Activated CD4-positive, alpha-beta T cell treated with anti-CD3 and anti-CD28 coated beads for 36 hours (primary cell): ENCODE results near the gene TEDDM1. TPM values are rescaled to one million over a fixed set of nuclear protein-coding genes. Genes with fewer than 3 reads are reported as not detected.

Experiments
- ATAC-seq: fragments of 200-7000 bp; cut with Tn5 transposase; one replicate; pipeline ENCODE4 v1.10.0; 2021; ENCODE audit warnings: mild to moderate bottlenecking, moderate library complexity
- CTCF ChIA-PET: fragments of 350-600 bp; sonication (Branson Sonifier 250); formaldehyde crosslinking; loops from one replicate; lab custom pipeline; 2021; ENCODE audit warnings: antibody characterized with exemption; lab: Charles Lee
- POLR2A ChIA-PET: fragments of 350-600 bp; sonication (Branson Sonifier 250); formaldehyde crosslinking; loops from one replicate; lab custom pipeline; 2021; ENCODE audit warnings: antibody characterized with exemption, inconsistent platforms; lab: Charles Lee
- DNase-seq: peaks from one replicate; pipeline ENCODE4 v3.0.0-alpha.2; 2020
- H3K27ac Mint-ChIP-seq: one replicate; pipeline ENCODE4 v1.8.0; 2021; ENCODE audit warnings: mixed read lengths
- H3K27me3 Mint-ChIP-seq: one replicate; pipeline ENCODE4 v1.8.0; 2021; ENCODE audit warnings: mixed read lengths
- H3K36me3 Mint-ChIP-seq: one replicate; pipeline ENCODE4 v1.8.0; 2021; ENCODE audit warnings: low read depth, mixed read lengths
- H3K4me1 Mint-ChIP-seq: one replicate; pipeline ENCODE4 v1.8.0; 2021; ENCODE audit warnings: mixed read lengths
- H3K4me3 Mint-ChIP-seq: one replicate; pipeline ENCODE4 v1.8.0; 2021; ENCODE audit warnings: mild to moderate bottlenecking, moderate library complexity, mixed read lengths
- H3K9me3 Mint-ChIP-seq: one replicate; pipeline ENCODE4 v1.8.0; 2021; ENCODE audit warnings: low read depth, mixed read lengths
- intact Hi-C, 2 experiments: fragments of 100-400 bp; cut with DNase I in 1 of 2; cut with micrococcal nuclease in 1 of 2; formaldehyde crosslinking; loops; one replicate each; pipeline versions ENCODE4 v1.14.2 to v1.15.1; 2022 to 2024; cut with DNase I, micrococcal nuclease
- total RNA-seq, 2 experiments: library from RNA; stranded (reverse); gene quantifications; one replicate each; pipeline ENCODE4 v1.2.3, GENCODE V29; 2021

Gene TEDDM1
- total RNA-seq, 2 experiments from 2014 or later: not detected

DNA sequence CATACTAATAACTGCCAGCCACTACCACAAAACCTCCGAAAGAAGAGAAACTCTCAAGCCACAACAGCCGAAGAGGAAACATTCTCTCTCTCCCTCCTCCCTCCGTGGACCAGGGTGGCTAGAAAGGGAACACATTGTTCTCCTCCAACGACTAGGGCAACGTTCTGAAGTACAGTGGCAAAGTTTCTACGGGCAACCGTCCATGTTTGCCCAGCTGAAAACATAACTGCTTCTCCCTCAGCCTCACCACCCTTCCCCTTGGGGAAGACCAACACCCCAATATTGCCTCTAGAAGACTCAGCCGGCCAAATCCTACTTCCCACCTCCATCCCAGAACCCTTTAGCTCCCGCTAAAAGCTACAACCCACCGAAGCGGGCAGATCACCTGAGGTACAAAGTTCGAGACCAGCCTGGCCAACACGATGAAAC lies 10.8 kb downstream of the TEDDM1 start:
- peaks cover 10% of the 10 kb centered on the region for H3K27me3 Mint-ChIP-seq
- ATAC-seq (no peak), DNase-seq (peak; percentile 16)
- ChIA-PET CTCF (interaction anchor here (0.6 to 1.4 kb wide), 4 partner anchors 173 to 390 kb away, joined by 3 to 6 read pairs (median 4); no protein-coding TSS in a partner anchor), POLR2A (interaction anchor here (0.7 kb wide), 1 partner anchor 16 kb away, joined by 4 read pairs; no protein-coding TSS in a partner anchor)
- peak overlapping the region; percentile 86 for H3K4me3 Mint-ChIP-seq
- intact Hi-C loops: loop anchor here (5.0 kb wide), 3 partner anchors 87 to 1083 kb away; partner anchors contain the start of gene SMG7 (in 1 of the 2)
- H3K36me3 Mint-ChIP-seq: peaks cover 37% of the 10 kb centered on the region
- peaks cover 20% of the 10 kb centered on the region for H3K4me1 Mint-ChIP-seq
- peak overlapping the region; percentile 35 for H3K27ac Mint-ChIP-seq
- no peaks in the 10 kb centered on the region for H3K9me3 Mint-ChIP-seq

DNA sequence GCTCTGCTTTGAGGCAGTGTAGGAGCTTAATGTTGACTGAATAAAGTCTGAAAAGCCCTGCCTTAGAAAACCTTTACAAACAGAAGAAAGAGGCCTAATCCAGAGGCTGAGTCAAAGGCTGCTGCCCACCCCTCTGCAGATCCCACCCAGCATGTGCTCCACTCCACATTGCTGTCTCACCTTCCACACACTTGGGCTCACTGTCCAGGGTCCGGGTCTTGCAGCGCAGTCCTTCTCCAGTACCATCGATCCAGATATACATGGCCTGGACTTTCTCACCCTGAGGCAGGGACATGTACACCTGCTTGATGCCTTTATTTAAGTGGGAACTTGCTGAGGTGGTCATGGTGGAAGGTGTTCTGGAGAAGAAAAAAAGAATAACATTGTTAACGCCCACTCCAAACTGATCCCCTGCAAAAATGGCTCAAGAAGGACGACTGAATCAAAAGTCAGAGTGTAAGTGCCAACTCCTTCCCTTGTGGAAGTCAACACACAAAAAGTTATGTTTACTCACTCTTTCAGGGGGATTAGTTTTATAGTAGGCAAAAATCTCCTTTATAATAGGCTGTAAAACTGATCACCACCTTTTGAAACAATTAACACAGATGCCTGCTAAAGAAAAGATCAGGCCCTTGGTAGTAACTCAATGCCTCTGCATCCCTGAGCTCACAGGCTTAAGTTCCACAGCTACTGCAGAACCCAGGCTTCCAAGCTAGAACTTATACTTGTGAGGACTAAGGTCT lies 11.9 kb downstream of the TEDDM1 start:
- no peak for DNase-seq
- ChIA-PET POLR2A (no interaction called here), CTCF (interaction anchor here (0.7 to 1.6 kb wide), 3 partner anchors 8 to 174 kb away, joined by 3 to 4 read pairs (median 3); no protein-coding TSS in a partner anchor)
- ATAC-seq: no peak
- Mint-ChIP-seq H3K9me3 (no peaks in the 10 kb centered on the region), H3K36me3 (peaks cover 45% of the 10 kb centered on the region), H3K4me1 (peaks cover 20% of the 10 kb centered on the region), H3K27ac (no peak overlapping the region), H3K4me3 (no peak overlapping the region), H3K27me3 (peaks cover 10% of the 10 kb centered on the region)
- intact Hi-C loops: no loop called here

- ChIA-PET POLR2A (interaction anchor here (0.5 kb wide), 1 partner anchor 200 kb away, joined by 3 read pairs; no protein-coding TSS in a partner anchor), CTCF (interaction anchor here (0.6 to 1.6 kb wide), 4 partner anchors 9 to 449 kb away, joined by 3 to 4 read pairs (median 3); no protein-coding TSS in a partner anchor)
- Mint-ChIP-seq H3K9me3 (no peaks in the 10 kb centered on the region), H3K4me1 (peaks cover 16% of the 10 kb centered on the region), H3K27ac (no peak overlapping the region), H3K4me3 (no peak overlapping the region), H3K27me3 (peaks cover 7% of the 10 kb centered on the region), H3K36me3 (peaks cover 51% of the 10 kb centered on the region)
- DNase-seq: no peak
- no peak for ATAC-seq
- intact Hi-C loops: no loop called here
These were observed 12.9 kb downstream of the TEDDM1 start for GRCh38 chr1:182387566-182387965.

DNA sequence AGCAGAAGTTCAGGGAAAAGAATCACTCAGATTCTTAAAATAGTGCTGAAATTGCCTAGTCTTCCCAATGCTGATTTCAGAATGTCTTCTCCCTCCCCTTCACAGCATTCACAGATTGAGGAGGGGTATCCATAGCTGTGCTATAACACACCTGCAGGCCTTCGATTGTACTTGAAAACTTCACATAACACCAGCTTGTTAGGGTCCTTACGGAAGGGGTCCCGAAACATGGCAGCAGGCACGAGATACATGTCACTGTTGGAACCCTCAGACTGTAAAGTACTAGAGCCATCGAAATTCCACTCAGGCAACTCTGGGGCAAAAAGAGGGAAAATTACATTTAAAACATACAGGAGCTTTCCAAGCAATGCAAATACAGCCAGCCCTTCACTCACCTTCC lies 13.5 kb downstream of the TEDDM1 start:
- Mint-ChIP-seq H3K27ac (no peak overlapping the region), H3K27me3 (peaks cover 7% of the 10 kb centered on the region), H3K9me3 (no peaks in the 10 kb centered on the region), H3K36me3 (peaks cover 53% of the 10 kb centered on the region), H3K4me1 (peaks cover 16% of the 10 kb centered on the region), H3K4me3 (no peak overlapping the region)
- intact Hi-C loops: no loop called here
- ATAC-seq (no peak), DNase-seq (no peak)
- CTCF ChIA-PET: interaction anchor here (1.0 to 1.6 kb wide), 3 partner anchors 9 to 306 kb away, joined by 3 read pairs; no protein-coding TSS in a partner anchor
- POLR2A ChIA-PET: interaction anchor here (0.5 kb wide), 1 partner anchor 201 kb away, joined by 3 read pairs; no protein-coding TSS in a partner anchor

DNA sequence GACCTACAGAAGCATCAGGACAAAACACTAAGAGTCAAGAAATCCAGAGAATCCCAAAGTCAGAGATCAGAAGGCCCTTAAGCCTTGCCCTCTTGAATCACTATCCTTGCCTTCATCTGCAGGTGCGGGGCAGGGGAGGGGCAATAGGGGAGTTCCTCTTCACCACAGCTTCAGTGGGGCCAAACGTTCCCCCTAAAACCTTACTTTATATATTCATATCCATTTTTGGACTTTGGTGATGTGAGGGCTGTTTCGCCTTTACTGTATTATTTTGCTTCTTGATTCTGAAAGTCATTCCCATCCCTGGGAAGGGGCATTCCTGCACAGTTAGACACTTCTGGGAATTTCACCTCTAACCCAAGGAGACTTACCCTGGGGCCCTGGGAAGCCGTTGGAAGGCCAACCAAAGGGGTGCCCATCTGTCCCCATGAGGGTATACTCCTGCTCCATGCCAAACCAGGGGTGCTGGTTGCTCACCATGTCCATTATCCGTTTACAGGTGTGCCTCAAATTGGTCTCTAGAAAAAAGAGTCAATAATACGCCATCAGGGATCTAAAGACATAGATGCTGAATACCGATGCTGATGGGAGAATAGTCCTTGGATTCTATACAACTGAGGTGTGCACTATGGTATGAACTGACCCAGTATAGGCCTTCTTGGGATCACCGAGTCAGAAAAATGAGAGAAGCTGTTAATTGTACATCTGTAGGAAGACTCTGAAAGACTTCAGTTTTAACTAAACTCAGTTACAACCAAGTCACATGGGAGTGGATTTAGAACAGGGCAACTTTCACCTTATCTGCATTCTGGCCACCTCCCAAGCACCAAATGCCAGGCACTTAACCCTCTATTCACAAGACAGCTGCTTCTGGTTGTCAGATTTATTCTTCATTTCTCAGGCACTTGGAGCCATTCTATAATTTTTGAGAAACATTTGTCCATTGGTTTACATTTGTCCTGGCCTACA lies 14.3 kb downstream of the TEDDM1 start:
- peaks cover 16% of the 10 kb centered on the region for H3K4me1 Mint-ChIP-seq
- H3K9me3 Mint-ChIP-seq: no peaks in the 10 kb centered on the region
- H3K27ac Mint-ChIP-seq: no peak overlapping the region
- ChIA-PET CTCF (interaction anchor here (1.0 to 1.2 kb wide), 2 partner anchors 243 to 305 kb away, joined by 3 read pairs; no protein-coding TSS in a partner anchor), POLR2A (no interaction called here)
- ATAC-seq (no peak), DNase-seq (no peak)
- H3K36me3 Mint-ChIP-seq: peaks cover 55% of the 10 kb centered on the region
- peaks cover 7% of the 10 kb centered on the region for H3K27me3 Mint-ChIP-seq
- intact Hi-C loops: no loop called here
- no peak overlapping the region for H3K4me3 Mint-ChIP-seq

DNA sequence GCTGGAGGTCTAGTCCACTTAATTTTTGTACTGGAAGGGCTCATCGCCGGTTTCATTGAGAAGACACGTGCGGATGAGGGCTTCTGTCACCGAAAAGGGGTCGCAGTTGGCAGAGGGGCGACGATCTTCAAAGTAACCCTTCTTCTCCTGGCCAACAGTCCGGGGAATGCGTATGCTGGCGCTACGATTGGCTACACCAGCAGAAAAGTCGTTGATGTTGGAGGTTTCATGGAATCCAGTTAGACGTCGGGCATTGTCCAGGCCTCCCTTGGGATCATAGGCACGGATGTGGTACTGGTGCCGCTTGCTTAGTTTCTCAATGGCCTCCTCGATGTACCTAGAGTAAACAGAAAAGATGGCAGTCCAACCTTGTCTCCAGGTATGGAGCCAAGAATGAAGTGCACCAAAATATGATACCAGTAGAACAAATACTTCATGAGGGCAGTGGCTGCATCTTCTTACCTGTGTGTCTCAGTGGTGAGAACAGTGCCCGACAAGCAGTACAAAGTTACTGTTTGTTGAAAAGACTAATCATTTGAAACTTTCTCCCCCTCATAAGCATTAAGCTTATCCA lies 16.0 kb downstream of the TEDDM1 start:
- Mint-ChIP-seq H3K27ac (no peak overlapping the region), H3K36me3 (peaks cover 47% of the 10 kb centered on the region), H3K4me1 (peaks cover 6% of the 10 kb centered on the region), H3K9me3 (no peaks in the 10 kb centered on the region), H3K27me3 (no peaks in the 10 kb centered on the region), H3K4me3 (no peak overlapping the region)
- intact Hi-C loops: no loop called here
- no peak for ATAC-seq
- POLR2A ChIA-PET: no interaction called here
- CTCF ChIA-PET: interaction anchor here (0.6 kb wide), 1 partner anchor 22 kb away, joined by 3 read pairs; no protein-coding TSS in a partner anchor
- no peak for DNase-seq

DNA sequence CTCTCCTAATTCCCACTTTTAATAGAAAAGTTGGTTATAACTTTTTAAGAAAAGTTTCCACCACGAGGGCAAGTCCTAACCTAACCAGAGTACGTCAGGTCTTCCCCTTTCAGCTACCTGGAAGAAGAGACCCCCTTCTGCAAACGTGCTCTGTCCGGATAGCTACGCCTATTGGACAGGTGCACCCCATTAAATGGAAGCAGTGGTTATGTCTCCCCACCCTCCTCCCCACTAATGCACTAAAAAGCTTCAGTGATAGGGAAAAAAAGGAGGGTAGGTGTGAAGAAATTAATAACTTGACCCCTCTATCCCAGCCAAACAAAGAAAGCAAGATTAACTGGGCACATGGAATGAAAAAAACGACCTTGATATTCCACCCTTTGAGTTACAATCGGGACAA lies 16.5 kb downstream of the TEDDM1 start:
- no peak for DNase-seq
- Mint-ChIP-seq H3K4me3 (no peak overlapping the region), H3K36me3 (peaks cover 45% of the 10 kb centered on the region), H3K27me3 (no peaks in the 10 kb centered on the region), H3K4me1 (peaks cover under 1% of the 10 kb centered on the region), H3K9me3 (no peaks in the 10 kb centered on the region), H3K27ac (no peak overlapping the region)
- intact Hi-C loops: no loop called here
- CTCF ChIA-PET: interaction anchor here (0.6 kb wide), 1 partner anchor 22 kb away, joined by 3 read pairs; no protein-coding TSS in a partner anchor
- ATAC-seq: no peak
- POLR2A ChIA-PET: no interaction called here

DNA sequence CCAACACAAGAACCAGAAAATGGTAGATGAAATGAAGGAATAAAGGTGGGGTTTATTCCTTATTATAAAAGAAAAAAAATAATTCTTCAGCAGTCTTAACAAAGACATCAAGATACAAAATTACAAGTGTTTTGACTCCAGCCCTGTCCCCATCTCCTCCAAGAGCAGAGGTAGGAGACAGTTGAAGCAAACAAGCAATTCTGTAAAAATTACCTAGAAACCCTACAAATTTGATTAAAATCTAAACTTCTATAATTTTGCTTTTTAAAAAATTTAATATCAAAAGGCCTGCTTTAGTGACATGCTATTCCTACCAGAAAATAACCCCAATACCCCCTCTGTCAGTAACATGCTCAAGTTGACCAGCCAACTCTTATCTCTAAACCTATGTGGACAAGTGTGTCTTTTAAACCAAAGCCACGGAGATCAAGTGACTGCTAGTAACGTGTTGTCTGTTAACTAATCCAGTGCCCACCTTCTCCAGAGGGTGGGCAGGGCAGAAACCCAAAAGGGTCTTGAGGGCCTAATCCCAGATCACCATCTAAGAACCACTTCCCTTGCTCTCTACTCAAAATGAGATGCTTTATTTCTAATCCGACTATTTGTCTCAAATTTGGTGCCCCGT lies 17.3 kb downstream of the TEDDM1 start:
- intact Hi-C loops: no loop called here
- POLR2A ChIA-PET: no interaction called here
- H3K27me3 Mint-ChIP-seq: no peaks in the 10 kb centered on the region
- no peak overlapping the region for H3K4me3 Mint-ChIP-seq
- no peaks in the 10 kb centered on the region for H3K9me3 Mint-ChIP-seq
- CTCF ChIA-PET: no interaction called here
- H3K27ac Mint-ChIP-seq: no peak overlapping the region
- H3K36me3 Mint-ChIP-seq: peaks cover 40% of the 10 kb centered on the region
- DNase-seq (no peak), ATAC-seq (no peak)
- H3K4me1 Mint-ChIP-seq: no peaks in the 10 kb centered on the region

DNA sequence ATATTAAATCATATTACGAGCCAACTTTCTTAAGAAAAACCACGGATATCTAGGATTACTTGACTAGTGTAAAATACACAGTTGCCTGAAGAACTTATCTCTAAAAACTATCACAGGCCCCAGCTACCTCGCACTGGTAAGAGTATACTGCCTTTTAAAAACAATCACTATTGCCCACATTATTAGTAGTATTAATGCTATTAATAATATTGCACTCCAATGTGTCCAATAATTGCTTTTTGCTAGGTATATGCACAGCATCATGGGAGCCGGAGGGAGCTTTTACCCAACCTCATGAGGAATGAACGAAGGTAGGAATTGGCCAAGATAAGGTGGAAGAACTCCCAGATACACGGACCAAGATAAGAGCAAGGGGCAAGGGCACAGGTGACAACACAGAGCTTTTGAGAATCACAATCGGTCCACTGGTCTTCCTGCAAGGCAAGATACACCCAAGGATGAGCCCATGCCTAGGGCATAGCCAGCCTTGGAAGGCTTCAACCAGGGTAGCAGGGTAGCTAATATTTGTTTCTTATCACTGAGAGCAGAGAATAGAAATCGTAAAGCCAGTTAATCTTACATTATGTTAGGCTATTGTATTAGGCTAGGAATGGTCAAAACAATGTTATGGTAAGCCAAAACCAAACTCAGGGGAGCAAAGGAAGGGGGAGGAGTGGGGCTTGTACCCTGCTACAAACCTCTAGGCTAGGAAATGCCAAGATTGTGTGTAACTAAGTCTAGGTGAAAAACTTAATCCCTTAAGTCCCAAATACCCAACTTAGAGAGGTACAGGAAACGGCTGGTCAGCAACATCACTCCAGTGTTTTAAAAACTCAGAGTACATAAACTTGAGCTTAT lies 18.3 kb downstream of the TEDDM1 start:
- no peak for ATAC-seq
- intact Hi-C loops: no loop called here
- ChIA-PET CTCF (interaction anchor here (1.4 to 1.6 kb wide), 2 partner anchors 12 to 14 kb away, joined by 4 to 8 read pairs; no protein-coding TSS in a partner anchor), POLR2A (no interaction called here)
- H3K36me3 Mint-ChIP-seq: peaks cover 38% of the 10 kb centered on the region
- no peak overlapping the region for H3K27ac Mint-ChIP-seq
- H3K27me3 Mint-ChIP-seq: no peaks in the 10 kb centered on the region
- H3K9me3 Mint-ChIP-seq: no peaks in the 10 kb centered on the region
- no peaks in the 10 kb centered on the region for H3K4me1 Mint-ChIP-seq
- no peak for DNase-seq
- H3K4me3 Mint-ChIP-seq: no peak overlapping the region

- H3K27me3 Mint-ChIP-seq: no peaks in the 10 kb centered on the region
- no peak overlapping the region for H3K4me3 Mint-ChIP-seq
- POLR2A ChIA-PET: no interaction called here
- intact Hi-C loops: no loop called here
- DNase-seq (no peak), ATAC-seq (no peak)
- CTCF ChIA-PET: interaction anchor here (1.0 to 1.6 kb wide), 3 partner anchors 12 to 237 kb away, joined by 3 to 4 read pairs (median 3); no protein-coding TSS in a partner anchor
- H3K4me1 Mint-ChIP-seq: no peaks in the 10 kb centered on the region
- H3K36me3 Mint-ChIP-seq: peaks cover 20% of the 10 kb centered on the region
- no peak overlapping the region for H3K27ac Mint-ChIP-seq
- H3K9me3 Mint-ChIP-seq: no peaks in the 10 kb centered on the region
These were observed 20.3 kb downstream of the TEDDM1 start for GRCh38 chr1:182380199-182380598.
